ENCODE measurements around the gene PLCD1. TPM values are rescaled to one million over a fixed set of nuclear protein-coding genes. Genes with fewer than 3 reads are reported as not detected.
"Not testable (repeated sequence)": the region's sequence is repeated elsewhere in the genome, so short reads cannot be mapped to it uniquely, and the experiment has no call there.

PLCD1 gene
- polyA plus RNA-seq (2013, experiment 1 of 4), result 29.4 TPM
- polyA plus RNA-seq (2013, experiment 2 of 4), result 27.7 TPM
- polyA plus RNA-seq (2013, experiment 3 of 4), result 31.8 TPM
- polyA plus RNA-seq (2013, experiment 4 of 4), result 33.0 TPM

DNA sequence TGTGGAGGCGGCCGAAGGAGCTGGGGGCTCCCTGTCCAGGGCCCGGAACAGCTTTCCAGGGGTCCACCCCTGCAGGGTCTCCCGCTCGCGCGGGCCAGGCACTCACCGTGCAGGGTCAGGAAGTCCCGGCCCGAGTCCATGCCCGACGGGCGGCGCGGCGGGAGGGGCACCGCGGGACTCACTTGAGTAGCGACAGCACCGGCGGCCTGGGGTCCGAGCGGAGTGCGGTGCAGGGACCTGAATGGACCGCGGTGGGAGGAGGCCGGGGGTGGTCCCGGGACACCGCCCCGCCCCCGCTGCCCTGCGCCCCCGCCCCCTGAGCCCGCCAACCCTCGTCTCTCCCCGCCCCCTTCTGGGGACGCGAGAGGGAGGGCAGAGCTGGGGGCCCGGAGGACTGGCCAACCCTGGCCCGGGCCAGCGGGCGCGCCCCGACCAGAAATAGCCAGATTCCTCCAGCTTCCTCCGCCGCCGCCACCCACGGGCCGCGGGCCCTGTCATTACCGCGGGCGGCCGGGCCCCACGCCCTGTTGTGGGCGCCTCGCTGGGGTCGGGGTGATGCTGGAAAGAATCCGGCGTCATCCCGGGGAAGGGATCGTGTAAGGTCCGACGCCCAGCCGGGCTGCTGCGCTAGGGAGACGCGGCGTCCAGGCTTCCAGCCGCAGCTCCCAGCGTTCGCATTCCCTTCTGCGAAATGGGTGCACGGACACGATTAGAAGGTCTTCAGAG, at the start of gene PLCD1:
TSS of gene PLCD1 (minus strand) at position 243 of the 726 bp plus-strand sequence. CDS start at position 140, 103 bp downstream.
- H3K36me3 ChIP-seq (ENCODE audit: control insufficient read depth, insufficient read depth, low read length), result no peaks in the 10 kb centered on the region
- no peaks in the 10 kb centered on the region for H3K9me3 ChIP-seq (ENCODE audit: control insufficient read depth, low read length)
- peaks cover 8% of the 10 kb centered on the region for H3K4me1 ChIP-seq (ENCODE audit: control insufficient read depth, insufficient read depth, low read length)
- H3K27me3 ChIP-seq (ENCODE audit: control insufficient read depth, insufficient read depth, low read length, poor library complexity, severe bottlenecking), result peaks cover 75% of the 10 kb centered on the region
- 2% methylated on average over 75 of the region's 75 CpGs for WGBS, 2 experiments
- H3K27ac ChIP-seq (ENCODE audit: insufficient read depth, low read depth, low read length, poor library complexity, severe bottlenecking), result no peak within 1 kb of the TSS
- H3K4me3 ChIP-seq (ENCODE audit: insufficient read depth, low read depth, low read length), result peak within 1 kb of the TSS; percentile 62

DNA sequence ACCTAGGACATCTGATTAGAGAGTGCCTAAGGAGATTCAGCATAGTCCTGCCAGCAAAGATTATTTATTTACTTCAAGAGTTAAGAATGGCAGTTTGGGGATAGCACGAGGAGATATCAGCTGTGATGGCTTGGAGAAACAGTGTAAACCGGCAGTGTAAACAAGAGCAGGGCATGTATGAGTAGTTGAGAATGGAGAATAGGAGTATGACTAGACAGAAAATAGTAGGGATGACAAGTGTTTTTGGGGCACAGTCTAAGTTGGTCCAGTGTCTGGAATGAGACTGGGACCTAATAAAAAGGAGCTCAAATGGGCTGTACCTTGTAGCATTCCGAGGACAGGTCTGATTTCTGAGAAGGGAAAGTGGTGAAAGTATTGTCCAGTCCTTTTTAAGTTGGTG, 47.6 kb upstream of the PLCD1 start:
- not testable (repeated sequence) for H3K27me3 ChIP-seq (ENCODE audit: control insufficient read depth, insufficient read depth, low read length, poor library complexity, severe bottlenecking); H3K4me3 ChIP-seq (ENCODE audit: insufficient read depth, low read depth, low read length); H3K9me3 ChIP-seq (ENCODE audit: control insufficient read depth, low read length); H3K4me1 ChIP-seq (ENCODE audit: control insufficient read depth, insufficient read depth, low read length); H3K27ac ChIP-seq (ENCODE audit: insufficient read depth, low read depth, low read length, poor library complexity, severe bottlenecking); H3K36me3 ChIP-seq (ENCODE audit: control insufficient read depth, insufficient read depth, low read length)
- WGBS, 2 experiments, result 88 to 94% methylated on average over 1 of the region's 3 CpGs

GRCh38 chr3:38070013-38070412, 40.6 kb upstream of the PLCD1 start:
- H3K4me1 ChIP-seq (ENCODE audit: control insufficient read depth, insufficient read depth, low read length), result no peaks in the 10 kb centered on the region
- H3K9me3 ChIP-seq (ENCODE audit: control insufficient read depth, low read length), result no peaks in the 10 kb centered on the region
- no peak overlapping the region for H3K27ac ChIP-seq (ENCODE audit: insufficient read depth, low read depth, low read length, poor library complexity, severe bottlenecking)
- H3K36me3 ChIP-seq (ENCODE audit: control insufficient read depth, insufficient read depth, low read length), result no peaks in the 10 kb centered on the region
- no peaks in the 10 kb centered on the region for H3K27me3 ChIP-seq (ENCODE audit: control insufficient read depth, insufficient read depth, low read length, poor library complexity, severe bottlenecking)
- 63 to 66% methylated on average over 2 of the region's 2 CpGs for WGBS, 2 experiments
- no peak overlapping the region for H3K4me3 ChIP-seq (ENCODE audit: insufficient read depth, low read depth, low read length)

GRCh38 chr3:38067508-38068233, 38.2 kb upstream of the PLCD1 start:
- no peaks in the 10 kb centered on the region for H3K27me3 ChIP-seq (ENCODE audit: control insufficient read depth, insufficient read depth, low read length, poor library complexity, severe bottlenecking)
- 85 to 92% methylated on average over 6 of the region's 6 CpGs for WGBS, 2 experiments
- H3K4me1 ChIP-seq (ENCODE audit: control insufficient read depth, insufficient read depth, low read length), result no peaks in the 10 kb centered on the region
- H3K27ac ChIP-seq (ENCODE audit: insufficient read depth, low read depth, low read length, poor library complexity, severe bottlenecking), result no peak overlapping the region
- no peaks in the 10 kb centered on the region for H3K9me3 ChIP-seq (ENCODE audit: control insufficient read depth, low read length)
- no peaks in the 10 kb centered on the region for H3K36me3 ChIP-seq (ENCODE audit: control insufficient read depth, insufficient read depth, low read length)
- no peak overlapping the region for H3K4me3 ChIP-seq (ENCODE audit: insufficient read depth, low read depth, low read length)

GRCh38 chr3:38064453-38064852, 35.0 kb upstream of the PLCD1 start:
- not testable (repeated sequence) for H3K9me3 ChIP-seq (ENCODE audit: control insufficient read depth, low read length); H3K4me1 ChIP-seq (ENCODE audit: control insufficient read depth, insufficient read depth, low read length); H3K36me3 ChIP-seq (ENCODE audit: control insufficient read depth, insufficient read depth, low read length); H3K27ac ChIP-seq (ENCODE audit: insufficient read depth, low read depth, low read length, poor library complexity, severe bottlenecking); H3K4me3 ChIP-seq (ENCODE audit: insufficient read depth, low read depth, low read length); H3K27me3 ChIP-seq (ENCODE audit: control insufficient read depth, insufficient read depth, low read length, poor library complexity, severe bottlenecking)
- 91 to 93% methylated on average over 26 of the region's 32 CpGs for WGBS, 2 experiments

- Histone ChIP-seq H3K4me3 (ENCODE audit: insufficient read depth, low read depth, low read length) (no peak overlapping the region), H3K9me3 (ENCODE audit: control insufficient read depth, low read length) (no peaks in the 10 kb centered on the region), H3K36me3 (ENCODE audit: control insufficient read depth, insufficient read depth, low read length) (no peaks in the 10 kb centered on the region), H3K4me1 (ENCODE audit: control insufficient read depth, insufficient read depth, low read length) (no peaks in the 10 kb centered on the region), H3K27me3 (ENCODE audit: control insufficient read depth, insufficient read depth, low read length, poor library complexity, severe bottlenecking) (no peaks in the 10 kb centered on the region), H3K27ac (ENCODE audit: insufficient read depth, low read depth, low read length, poor library complexity, severe bottlenecking) (no peak overlapping the region)
- WGBS, 2 experiments, result 88 to 92% methylated on average over 2 of the region's 2 CpGs
Measured at GRCh38 chr3:38062809-38063208, 33.4 kb upstream of the PLCD1 start.

DNA sequence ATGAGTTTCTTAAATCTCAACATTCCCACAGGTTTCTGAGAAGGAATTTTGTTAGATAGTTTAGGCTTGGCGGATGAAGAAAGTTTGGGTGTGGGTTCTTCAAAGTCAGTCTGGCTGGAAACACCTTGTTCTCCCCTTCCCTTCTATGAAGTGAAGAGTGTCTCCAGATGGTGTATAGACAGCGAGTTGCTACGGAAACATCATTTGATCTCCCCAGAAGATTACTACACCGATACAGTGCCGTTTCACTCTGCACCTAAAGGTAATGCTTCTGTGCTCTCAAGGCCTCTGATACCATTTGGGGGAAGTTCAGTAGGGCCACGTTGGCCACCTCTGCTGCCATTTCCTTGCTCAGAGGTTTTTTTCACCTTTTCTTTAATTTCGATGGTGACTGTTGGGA, 30.1 kb upstream of the PLCD1 start:
- WGBS, 2 experiments, result 91 to 94% methylated on average over 7 of the region's 7 CpGs
- H3K4me1 ChIP-seq (ENCODE audit: control insufficient read depth, insufficient read depth, low read length), result no peaks in the 10 kb centered on the region

DNA sequence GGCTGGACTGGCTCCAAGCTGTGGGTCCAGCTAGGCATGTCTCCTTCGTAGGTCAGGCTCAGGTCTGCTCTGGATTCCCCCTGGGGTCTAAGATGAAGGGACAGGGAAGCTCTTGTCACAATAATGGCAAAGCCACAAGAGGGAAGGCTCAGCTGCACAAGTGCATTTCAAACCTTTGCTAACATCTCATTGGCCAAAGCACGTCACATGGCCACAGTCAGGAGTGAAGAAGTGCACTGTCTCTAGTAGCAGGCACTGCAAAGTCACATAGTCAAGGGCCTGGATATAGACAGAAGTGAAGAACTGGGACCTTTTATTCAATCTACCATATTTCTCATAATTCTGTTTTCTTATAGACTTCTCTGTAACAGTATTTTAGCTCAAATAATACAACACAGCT, 29.7 kb upstream of the PLCD1 start:
- peaks cover 3% of the 10 kb centered on the region for H3K4me1 ChIP-seq (ENCODE audit: control insufficient read depth, insufficient read depth, low read length)
- no peaks in the 10 kb centered on the region for H3K27me3 ChIP-seq (ENCODE audit: control insufficient read depth, insufficient read depth, low read length, poor library complexity, severe bottlenecking)
- H3K36me3 ChIP-seq (ENCODE audit: control insufficient read depth, insufficient read depth, low read length), result no peaks in the 10 kb centered on the region
- WGBS, 2 experiments, result 98% methylated on average over 2 of the region's 2 CpGs
- no peaks in the 10 kb centered on the region for H3K9me3 ChIP-seq (ENCODE audit: control insufficient read depth, low read length)
- H3K27ac ChIP-seq (ENCODE audit: insufficient read depth, low read depth, low read length, poor library complexity, severe bottlenecking), result no peak overlapping the region
- no peak overlapping the region for H3K4me3 ChIP-seq (ENCODE audit: insufficient read depth, low read depth, low read length)

More for the DNA sequence above, 30.1 kb upstream of the PLCD1 start:
- no peak overlapping the region for H3K27ac ChIP-seq (ENCODE audit: insufficient read depth, low read depth, low read length, poor library complexity, severe bottlenecking)
- no peak overlapping the region for H3K4me3 ChIP-seq (ENCODE audit: insufficient read depth, low read depth, low read length)
- no peaks in the 10 kb centered on the region for H3K9me3 ChIP-seq (ENCODE audit: control insufficient read depth, low read length)
- H3K27me3 ChIP-seq (ENCODE audit: control insufficient read depth, insufficient read depth, low read length, poor library complexity, severe bottlenecking), result no peaks in the 10 kb centered on the region
- H3K36me3 ChIP-seq (ENCODE audit: control insufficient read depth, insufficient read depth, low read length), result no peaks in the 10 kb centered on the region

DNA sequence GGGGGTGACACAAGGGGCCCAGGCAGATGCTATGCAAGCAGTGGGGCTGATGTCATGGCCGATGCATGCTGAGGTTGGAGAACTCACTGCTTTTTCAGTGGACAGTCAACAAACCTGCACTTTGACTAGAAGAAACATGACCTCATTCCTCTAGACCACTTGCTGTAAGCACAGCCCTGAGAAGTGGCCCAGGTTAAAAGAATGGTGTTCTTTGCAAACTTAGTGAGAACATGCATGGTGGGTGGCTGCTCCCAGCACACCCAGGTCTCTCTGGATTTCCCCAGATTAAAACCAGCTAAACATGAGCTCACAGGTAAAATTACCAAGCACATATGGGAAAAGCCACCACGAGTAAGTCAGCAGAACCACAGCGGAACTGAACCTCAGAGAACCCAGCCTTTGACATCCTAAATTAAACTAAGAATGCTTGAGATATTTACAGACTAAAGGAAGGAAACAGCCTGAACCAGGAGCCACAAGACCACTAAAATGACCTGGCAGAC, 25.1 kb upstream of the PLCD1 start:
- Histone ChIP-seq H3K27me3 (ENCODE audit: control insufficient read depth, insufficient read depth, low read length, poor library complexity, severe bottlenecking) (no peaks in the 10 kb centered on the region), H3K9me3 (ENCODE audit: control insufficient read depth, low read length) (no peaks in the 10 kb centered on the region), H3K27ac (ENCODE audit: insufficient read depth, low read depth, low read length, poor library complexity, severe bottlenecking) (no peak overlapping the region), H3K4me3 (ENCODE audit: insufficient read depth, low read depth, low read length) (no peak overlapping the region), H3K36me3 (ENCODE audit: control insufficient read depth, insufficient read depth, low read length) (no peaks in the 10 kb centered on the region), H3K4me1 (ENCODE audit: control insufficient read depth, insufficient read depth, low read length) (peaks cover 3% of the 10 kb centered on the region)
- WGBS, 2 experiments, result 73 to 81% methylated on average over 3 of the region's 3 CpGs

GRCh38 chr3:38053813-38054498, 24.5 kb upstream of the PLCD1 start:
- H3K4me3 ChIP-seq (ENCODE audit: insufficient read depth, low read depth, low read length); H3K36me3 ChIP-seq (ENCODE audit: control insufficient read depth, insufficient read depth, low read length): not testable (repeated sequence)
- 86 to 94% methylated on average over 4 to 6 of the region's 9 CpGs for WGBS, 2 experiments

More at GRCh38 chr3:38053813-38054498, 24.5 kb upstream of the PLCD1 start:
- not testable (repeated sequence) for H3K9me3 ChIP-seq (ENCODE audit: control insufficient read depth, low read length); H3K27me3 ChIP-seq (ENCODE audit: control insufficient read depth, insufficient read depth, low read length, poor library complexity, severe bottlenecking); H3K4me1 ChIP-seq (ENCODE audit: control insufficient read depth, insufficient read depth, low read length); H3K27ac ChIP-seq (ENCODE audit: insufficient read depth, low read depth, low read length, poor library complexity, severe bottlenecking)
